PC-3 (cell line): ENCODE results near the gene PLEKHM2.

ENCODE experiments used
- CTCF ChIP-seq: fragments of 300-600 bp; sonication (generic); conservative IDR thresholded peaks from 2 replicates; pipeline ENCODE4 v1.5.1; 2017; ENCODE audit warnings: antibody characterized with exemption, low read depth, mild to moderate bottlenecking, low read length
- EZH2 ChIP-seq: fragments of 300-600 bp; sonication (generic); IDR thresholded peaks from one replicate; pipeline ENCODE4 v1.6.1; 2017; ENCODE audit warnings: antibody characterized with exemption, mild to moderate bottlenecking, low read length; ENCODE audit not compliant: unreplicated experiment

DNA sequence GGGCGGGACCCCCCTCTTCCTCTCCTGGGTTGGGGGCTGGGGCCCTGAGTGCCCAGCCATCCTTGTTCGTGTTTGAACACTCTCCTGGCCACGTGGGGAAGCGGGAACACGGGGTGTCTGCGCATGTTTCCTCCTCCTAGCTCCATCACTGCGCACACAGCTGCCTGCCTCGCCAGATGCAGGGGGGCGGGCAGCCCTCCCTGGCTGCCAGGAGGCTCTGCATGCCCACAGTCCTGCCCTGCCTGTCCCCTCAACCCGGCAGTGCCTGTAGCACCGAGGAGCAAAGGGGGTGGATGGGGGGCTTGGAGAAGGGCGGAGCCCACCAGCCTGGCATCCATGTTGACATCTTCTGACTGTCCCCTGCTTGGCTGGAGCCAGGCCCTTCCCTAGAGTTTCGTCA, 50.2 kb downstream of the PLEKHM2 start:
- no peak for TF ChIP-seq CTCF
- no peak for TF ChIP-seq EZH2
